Measurements from ENCODE around the gene LRRTM3.

GRCh38 chr10:66928776-66929175 lies 2.9 kb downstream of the LRRTM3 start:
- TF ChIP-seq CTCF (IDR thresholded peaks at IDR 0.05) (no peak), POLR2AphosphoS5 (IDR thresholded peaks at IDR 0.05; ENCODE audit: low read depth, low read length) (no peak), NRF1 (IDR thresholded peaks at IDR 0.05; ENCODE audit: low read depth, low read length) (no peak), TAF1 (IDR thresholded peaks at IDR 0.05; ENCODE audit: borderline replicate concordance, low read depth, low read length) (no peak)
